Osteoblast (primary cell): ENCODE measurements around the gene TSN. TPM values are rescaled to one million over a fixed set of nuclear protein-coding genes. Genes with fewer than 3 reads are reported as not detected.

Experiments
- DNase-seq: peaks from one replicate; pipeline ENCODE4 v3.0.0; 2011; ENCODE audit warnings: low spot score, mixed read lengths; ENCODE audit not compliant: insufficient read length; ENCODE audit errors: missing footprints
- H2AFZ ChIP-seq: 2 replicates; pipeline ENCODE4 v1.6.0; 2011; ENCODE audit warnings: mild to moderate bottlenecking, low read length
- H3K27ac ChIP-seq: 2 replicates; pipeline ENCODE4 v1.5.1; 2011; ENCODE audit warnings: mild to moderate bottlenecking, low read depth, low read length, moderate library complexity
- H3K27me3 ChIP-seq: 2 replicates; pipeline ENCODE4 v1.6.0; 2012; ENCODE audit warnings: mild to moderate bottlenecking, control low read depth, inconsistent platforms, low read length, moderate library complexity; ENCODE audit not compliant: insufficient read depth
- H3K36me3 ChIP-seq: 2 replicates; pipeline ENCODE4 v1.5.1; 2011; ENCODE audit warnings: mild to moderate bottlenecking, low read length, control low read depth, moderate library complexity; ENCODE audit not compliant: insufficient read depth
- H3K4me1 ChIP-seq: 2 replicates; pipeline ENCODE4 v1.5.1; 2011; ENCODE audit warnings: mild to moderate bottlenecking, low read length, control low read depth, moderate library complexity; ENCODE audit not compliant: insufficient read depth
- H3K4me2 ChIP-seq: 2 replicates; pipeline ENCODE4 v1.6.0; 2011; ENCODE audit warnings: mild to moderate bottlenecking, low read length; ENCODE audit not compliant: insufficient read depth
- H3K4me3 ChIP-seq: fragments of 200-600 bp; sonication (generic); 3 replicates; pipeline ENCODE4 v1.5.1; 2012; ENCODE audit warnings: mild to moderate bottlenecking, low read length, inconsistent platforms; ENCODE audit not compliant: insufficient read depth
- H3K79me2 ChIP-seq: 2 replicates; pipeline ENCODE4 v1.6.0; 2012; ENCODE audit warnings: mild to moderate bottlenecking, low read length, control low read depth, inconsistent platforms; ENCODE audit not compliant: insufficient read depth
- H3K9me3 ChIP-seq: 2 replicates; pipeline ENCODE4 v1.5.1; 2011; ENCODE audit warnings: low read depth, low read length, control low read depth
- H4K20me1 ChIP-seq: 2 replicates; pipeline ENCODE4 v1.6.0; 2012; ENCODE audit warnings: mild to moderate bottlenecking, low read length, control low read depth; ENCODE audit not compliant: insufficient read depth
- total RNA-seq: library from RNA; depleted of rRNA; stranded (reverse); fragments of >200 nt; gene quantifications from 2 replicates; pipeline ENCODE4 v1.2.3, GENCODE V29; 2012
- TF ChIP-seq, protein P1 (sequence below): IDR thresholded peaks from 2 replicates; pipeline ENCODE4 v1.5.1; 2011; ENCODE audit warnings: mild to moderate bottlenecking, low read depth, low read length, moderate library complexity; ENCODE audit errors: extremely low read depth

The TSN gene
- total RNA-seq, 1 donor = 50.7 TPM

DNA sequence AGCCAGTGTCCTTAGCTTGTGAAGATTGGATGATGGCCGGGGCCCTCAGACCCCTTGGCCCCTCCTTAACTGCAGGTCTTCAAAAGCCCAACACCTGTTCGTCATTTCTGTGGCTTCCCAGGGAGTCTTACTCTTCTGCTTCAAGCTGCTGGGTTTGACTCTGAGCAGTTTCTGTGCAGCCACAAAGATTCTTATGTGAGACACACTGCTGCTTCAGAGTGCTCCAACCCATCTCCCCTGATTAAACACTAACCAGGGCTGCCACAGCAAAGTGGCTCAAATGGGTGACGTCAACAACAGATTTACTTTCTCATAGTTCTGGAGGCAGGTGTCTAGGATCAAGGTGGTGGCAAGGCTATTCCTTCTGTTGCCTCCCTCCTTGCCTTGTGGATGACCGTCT is 40.8 kb downstream of the TSN start:
- H3K36me3 ChIP-seq = no peaks in the 10 kb centered on the region
- TF ChIP-seq, protein P1, sequence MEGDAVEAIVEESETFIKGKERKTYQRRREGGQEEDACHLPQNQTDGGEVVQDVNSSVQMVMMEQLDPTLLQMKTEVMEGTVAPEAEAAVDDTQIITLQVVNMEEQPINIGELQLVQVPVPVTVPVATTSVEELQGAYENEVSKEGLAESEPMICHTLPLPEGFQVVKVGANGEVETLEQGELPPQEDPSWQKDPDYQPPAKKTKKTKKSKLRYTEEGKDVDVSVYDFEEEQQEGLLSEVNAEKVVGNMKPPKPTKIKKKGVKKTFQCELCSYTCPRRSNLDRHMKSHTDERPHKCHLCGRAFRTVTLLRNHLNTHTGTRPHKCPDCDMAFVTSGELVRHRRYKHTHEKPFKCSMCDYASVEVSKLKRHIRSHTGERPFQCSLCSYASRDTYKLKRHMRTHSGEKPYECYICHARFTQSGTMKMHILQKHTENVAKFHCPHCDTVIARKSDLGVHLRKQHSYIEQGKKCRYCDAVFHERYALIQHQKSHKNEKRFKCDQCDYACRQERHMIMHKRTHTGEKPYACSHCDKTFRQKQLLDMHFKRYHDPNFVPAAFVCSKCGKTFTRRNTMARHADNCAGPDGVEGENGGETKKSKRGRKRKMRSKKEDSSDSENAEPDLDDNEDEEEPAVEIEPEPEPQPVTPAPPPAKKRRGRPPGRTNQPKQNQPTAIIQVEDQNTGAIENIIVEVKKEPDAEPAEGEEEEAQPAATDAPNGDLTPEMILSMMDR = no peak
- no peak overlapping the region for H3K27ac ChIP-seq
- H3K4me1 ChIP-seq = no peaks in the 10 kb centered on the region
- H3K4me3 ChIP-seq = no peak overlapping the region
- H3K4me2 ChIP-seq = no peak overlapping the region
- no peaks in the 10 kb centered on the region for H3K9me3 ChIP-seq
- peaks cover 2% of the 10 kb centered on the region for H3K27me3 ChIP-seq
- no peaks in the 10 kb centered on the region for H4K20me1 ChIP-seq
- DNase-seq = no peak
- no peaks in the 10 kb centered on the region for H3K79me2 ChIP-seq
- no peak overlapping the region for H2AFZ ChIP-seq

DNA sequence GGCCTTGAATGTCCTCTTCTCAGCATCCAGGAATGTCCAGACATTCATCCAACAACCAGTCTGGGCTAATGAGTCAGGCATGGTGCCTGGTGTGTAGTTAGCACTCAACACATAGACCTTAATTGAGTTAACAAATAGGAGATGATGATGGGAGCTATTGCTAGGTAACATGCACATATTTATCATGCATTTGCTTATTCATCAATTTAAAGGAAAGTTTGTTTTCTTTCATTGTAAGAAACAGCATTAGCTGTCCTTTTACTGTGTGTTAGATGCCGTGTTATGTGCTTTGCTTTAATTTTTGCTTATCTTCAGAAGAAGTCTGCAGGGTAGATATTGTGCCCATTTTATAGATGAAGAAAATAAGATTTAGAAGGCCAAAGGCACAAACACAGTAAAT is 43.2 kb downstream of the TSN start:
- no peak overlapping the region for H3K4me2 ChIP-seq
- peaks cover 2% of the 10 kb centered on the region for H3K27me3 ChIP-seq
- no peak overlapping the region for H3K4me3 ChIP-seq
- no peak overlapping the region for H2AFZ ChIP-seq
- no peak for DNase-seq
- no peak overlapping the region for H3K27ac ChIP-seq
- no peaks in the 10 kb centered on the region for H3K36me3 ChIP-seq
- H3K4me1 ChIP-seq = no peaks in the 10 kb centered on the region
- TF ChIP-seq, protein P1 = no peak
- no peaks in the 10 kb centered on the region for H3K79me2 ChIP-seq
- H3K9me3 ChIP-seq = no peaks in the 10 kb centered on the region
- H4K20me1 ChIP-seq = no peaks in the 10 kb centered on the region

DNA sequence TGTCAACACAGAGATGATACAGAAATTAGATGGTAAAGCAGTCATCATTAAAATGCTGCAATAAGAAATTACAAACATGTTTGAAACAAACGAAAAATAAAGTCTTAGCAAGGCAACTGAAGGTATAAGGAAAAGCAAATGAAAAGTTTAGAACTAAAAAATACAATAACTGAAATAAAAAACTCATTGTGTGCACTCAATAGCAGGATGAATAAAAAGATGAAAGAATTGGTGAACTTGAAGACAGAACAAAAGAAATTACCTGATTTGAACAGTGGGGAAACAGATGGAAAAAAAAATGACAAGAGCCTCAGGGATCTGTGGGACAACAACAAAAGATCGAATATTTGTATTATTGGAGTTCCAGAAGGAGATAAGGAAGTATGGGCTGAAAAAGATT is 46.5 kb downstream of the TSN start:
- Histone ChIP-seq H2AFZ (no peak overlapping the region), H3K9me3 (no peaks in the 10 kb centered on the region), H3K27me3 (peaks cover 9% of the 10 kb centered on the region), H4K20me1 (no peaks in the 10 kb centered on the region), H3K79me2 (no peaks in the 10 kb centered on the region), H3K36me3 (no peaks in the 10 kb centered on the region), H3K4me1 (no peaks in the 10 kb centered on the region), H3K4me2 (no peak overlapping the region), H3K27ac (no peak overlapping the region), H3K4me3 (no peak overlapping the region)
- no peak for DNase-seq
- TF ChIP-seq, protein P1 = no peak

DNA sequence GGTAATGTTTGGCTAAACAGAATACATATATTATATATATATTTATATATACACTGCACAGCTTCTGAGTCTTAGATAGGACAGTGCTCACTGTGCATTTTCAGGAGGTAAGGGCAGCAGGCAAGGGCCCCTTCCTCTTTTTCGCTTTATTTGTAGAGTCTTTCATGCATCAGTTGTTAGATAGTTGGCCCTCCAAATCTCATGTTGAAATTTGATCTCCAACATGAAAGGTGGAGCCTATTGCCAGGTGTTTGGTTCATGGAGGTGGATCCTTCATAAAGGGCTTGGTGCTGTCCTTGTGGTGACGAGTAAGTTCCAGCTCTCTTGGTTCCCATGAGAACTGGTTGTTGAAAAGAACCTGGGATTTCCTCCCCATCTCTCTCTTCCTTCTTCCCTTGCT is 48.1 kb downstream of the TSN start:
- H3K79me2 ChIP-seq = no peaks in the 10 kb centered on the region
- no peaks in the 10 kb centered on the region for H4K20me1 ChIP-seq
- H3K4me2 ChIP-seq = no peak overlapping the region
- H3K27me3 ChIP-seq = peaks cover 14% of the 10 kb centered on the region
- no peak overlapping the region for H2AFZ ChIP-seq
- no peaks in the 10 kb centered on the region for H3K9me3 ChIP-seq
- H3K4me3 ChIP-seq = no peak overlapping the region
- H3K36me3 ChIP-seq = no peaks in the 10 kb centered on the region
- H3K4me1 ChIP-seq = no peaks in the 10 kb centered on the region
- no peak overlapping the region for H3K27ac ChIP-seq
- DNase-seq = no peak
- TF ChIP-seq, protein P1 = no peak
